K562 (cell line): ENCODE data around the gene LLGL2. TPM values are rescaled to one million over a fixed set of nuclear protein-coding genes. Genes with fewer than 3 reads are reported as not detected.

Experiments
- ATF1 ChIP-seq, 2 experiments: fragments of 450-650 bp in 1 of 2; IDR thresholded peaks; 2 replicates each; pipeline ENCODE4 v1.6.1; 2016; ENCODE audit warnings: missing compliant biosample characterization in 1 of 2, missing genetic modification characterization in 1 of 2
- CREM ChIP-seq: IDR thresholded peaks from 2 replicates; pipeline ENCODE4 v1.6.1; 2014; ENCODE audit warnings: antibody characterized with exemption, low read depth
- E2F8 ChIP-seq: fragments of 450-650 bp; IDR thresholded peaks from 2 replicates; pipeline ENCODE4 v1.7.1; 2018; ENCODE audit warnings: mild to moderate bottlenecking, low read depth; ENCODE audit not compliant: partially characterized antibody
- ESRRB ChIP-seq: fragments of 250-450 bp; sonication (Bioruptor Pico); IDR thresholded peaks from 2 replicates; pipeline ENCODE4 v1.5.0; 2020; ENCODE audit warnings: mild to moderate bottlenecking, moderate library complexity, borderline replicate concordance
- HCFC1 ChIP-seq: IDR thresholded peaks from 2 replicates; pipeline ENCODE4 v1.6.1; 2012; ENCODE audit warnings: low read depth, low read length, improper control_type of control experiment
- HDAC1 ChIP-seq, 2 experiments: fragments of 450-650 bp; IDR thresholded peaks; 2 replicates each; pipeline ENCODE4 v1.6.1; 2016 to 2017; ENCODE audit warnings: inconsistent platforms in 1 of 2, mild to moderate bottlenecking in 1 of 2, moderate library complexity in 1 of 2
- HDAC2 ChIP-seq: fragments of 450-650 bp; IDR thresholded peaks from 2 replicates; pipeline ENCODE4 v1.6.1; 2016; ENCODE audit warnings: mild to moderate bottlenecking
- KLF13 ChIP-seq: fragments of 450-650 bp; IDR thresholded peaks from 2 replicates; pipeline ENCODE4 v1.6.1; 2016; ENCODE audit warnings: missing genetic modification characterization, low read depth, mild to moderate bottlenecking, missing compliant biosample characterization, moderate library complexity, borderline replicate concordance
- MBD2 ChIP-seq: sonication (generic); IDR thresholded peaks from 2 replicates; pipeline ENCODE4 v1.6.1; 2016; ENCODE audit warnings: low read depth, borderline replicate concordance
- NCOA1 ChIP-seq: fragments of 450-650 bp; IDR thresholded peaks from 2 replicates; pipeline ENCODE4 v1.6.1; 2016; ENCODE audit warnings: low read depth
- NKRF ChIP-seq: fragments of 450-650 bp; IDR thresholded peaks from 2 replicates; pipeline ENCODE4 v1.6.1; 2016; ENCODE audit warnings: borderline replicate concordance
- RNF2 ChIP-seq: sonication (generic); IDR thresholded peaks from 2 replicates; pipeline ENCODE4 v1.6.1; 2016
- SMAD4 ChIP-seq: fragments of 250-450 bp; sonication (Bioruptor Pico); conservative IDR thresholded peaks from 2 replicates; pipeline ENCODE4 v1.8.0; 2021; ENCODE audit warnings: inconsistent platforms, mild to moderate bottlenecking, moderate library complexity
- THAP12 ChIP-seq: fragments of 250-450 bp; sonication (Bioruptor Pico); IDR thresholded peaks from 2 replicates; pipeline ENCODE4 v1.9.0; 2021; ENCODE audit warnings: mild to moderate bottlenecking, inconsistent platforms
- THAP7 ChIP-seq: fragments of 250-450 bp; sonication (Bioruptor Pico); IDR thresholded peaks from 2 replicates; pipeline ENCODE4 v1.5.0; 2021
- TOE1 ChIP-seq, 2 experiments: fragments of 450-650 bp in 1 of 2; sonication (generic) in 1 of 2; formaldehyde crosslinking in 1 of 2; IDR thresholded peaks; 2 replicates each; pipeline versions ENCODE4 v1.7.1 to v1.8.0; 2016 to 2022; ENCODE audit warnings: borderline replicate concordance in 2 of 2, mild to moderate bottlenecking in 2 of 2, antibody characterized with exemption in 1 of 2, inconsistent platforms in 1 of 2, low read depth in 1 of 2, missing genetic modification reagents in 1 of 2, moderate library complexity in 1 of 2
- U2AF1 ChIP-seq: fragments of 200-400 bp; formaldehyde crosslinking; optimal IDR thresholded peaks from 2 replicates; pipeline ENCODE3; 2017; ENCODE audit warnings: mild to moderate bottlenecking, low read depth, low read length, moderate library complexity
- ZBTB17 ChIP-seq: fragments of 450-650 bp; formaldehyde crosslinking; IDR thresholded peaks from 2 replicates; pipeline ENCODE4 v1.4.0; 2020; ENCODE audit warnings: mild to moderate bottlenecking
- polyA plus RNA-seq, 8 experiments: library from polyadenylated mRNA; depleted of rRNA in 4 of 8; stranded (reverse) in 5 of 8; unstranded in 3 of 8; fragments of >200 nt; fragmentation: Nextera tagmentation in 2 of 8; fragmentation: Illumina TruSeq in 1 of 8; extraction: Ambion mirVana in 2 of 8; extraction: Trizol in 1 of 8; gene quantifications; 2 replicates each; pipeline versions ENCODE4 v1.2.1 to v1.2.3, GENCODE V29; 2011 to 2014; ENCODE audit warnings: inconsistent platforms in 1 of 8, missing spikeins in 1 of 8
- total RNA-seq, 7 experiments: library from RNA; depleted of rRNA in 6 of 7; stranded (reverse); fragments of >200 nt in 6 of 7; fragmentation: Illumina TruSeq in 2 of 7; extraction: Trizol in 2 of 7; gene quantifications; 2 replicates each; pipeline versions ENCODE4 v1.2.1 to v1.2.3, GENCODE V29; 2011 to 2021; ENCODE audit warnings: low replicate concordance in 1 of 7

Gene LLGL2
- total and polyA plus RNA-seq, 9 of the 15 experiments (the other 6 are each of a cell fraction or from before 2014, with no cell fraction given): 0.32 to 24.4 (median 10.2) TPM

GRCh38 chr17:75524970-75525805 is at the start of gene LLGL2 (continued):
- TF ChIP-seq TOE1 (IDR thresholded peaks at IDR 0.05; ENCODE audit: borderline replicate concordance) (peak; percentile 26; the same call in 1 of the 2 replicates), TOE1 (CRISPR knock-in tag; IDR thresholded peaks at IDR 0.05; ENCODE audit: borderline replicate concordance, low read depth) (no peak), CREM (peak; percentile 66; the same call in 1 of the 2 replicates), HDAC2 (peak; percentile 83), RNF2 (peak; percentile 35; the same call in 1 of the 2 replicates), THAP7 (no peak), HCFC1 (peak; percentile 47), KLF13 (peak; percentile 32; the same call in 1 of the 2 replicates), HDAC1 (IDR thresholded peaks at IDR 0.05) (peak in 1 of 2 experiments; percentile 81; a peak in 2 of 4 replicates), E2F8 (peak; percentile 45), U2AF1 (no peak), THAP12 (CRISPR knock-in tag) (0 out of 2 replicates have a peak, but pooled peaks have one; percentile 42), ZBTB17 (CRISPR knock-in tag) (0 out of 2 replicates have a peak, but pooled peaks have one; percentile 47), ESRRB (CRISPR knock-in tag) (no peak), SMAD4 (CRISPR knock-in tag) (peak; percentile 72), MBD2 (peak; percentile 20; the same call in 1 of the 2 replicates), NKRF (peak; percentile 54; the same call in 1 of the 2 replicates), NCOA1 (no peak), ATF1 (CRISPR knock-in tag; IDR thresholded peaks at IDR 0.05) (no peak), ATF1 (tag; IDR thresholded peaks at IDR 0.05) (peak; percentile 69)
